ENCODE data around the gene SNX10.
A peak's percentile ranks its signal among the peaks of the same experiment; 100 is the strongest.

The SNX10 gene

GRCh38 chr7:26365077-26365900 lies 73.6 kb downstream of the SNX10 start:
- TF ChIP-seq, protein P1, sequence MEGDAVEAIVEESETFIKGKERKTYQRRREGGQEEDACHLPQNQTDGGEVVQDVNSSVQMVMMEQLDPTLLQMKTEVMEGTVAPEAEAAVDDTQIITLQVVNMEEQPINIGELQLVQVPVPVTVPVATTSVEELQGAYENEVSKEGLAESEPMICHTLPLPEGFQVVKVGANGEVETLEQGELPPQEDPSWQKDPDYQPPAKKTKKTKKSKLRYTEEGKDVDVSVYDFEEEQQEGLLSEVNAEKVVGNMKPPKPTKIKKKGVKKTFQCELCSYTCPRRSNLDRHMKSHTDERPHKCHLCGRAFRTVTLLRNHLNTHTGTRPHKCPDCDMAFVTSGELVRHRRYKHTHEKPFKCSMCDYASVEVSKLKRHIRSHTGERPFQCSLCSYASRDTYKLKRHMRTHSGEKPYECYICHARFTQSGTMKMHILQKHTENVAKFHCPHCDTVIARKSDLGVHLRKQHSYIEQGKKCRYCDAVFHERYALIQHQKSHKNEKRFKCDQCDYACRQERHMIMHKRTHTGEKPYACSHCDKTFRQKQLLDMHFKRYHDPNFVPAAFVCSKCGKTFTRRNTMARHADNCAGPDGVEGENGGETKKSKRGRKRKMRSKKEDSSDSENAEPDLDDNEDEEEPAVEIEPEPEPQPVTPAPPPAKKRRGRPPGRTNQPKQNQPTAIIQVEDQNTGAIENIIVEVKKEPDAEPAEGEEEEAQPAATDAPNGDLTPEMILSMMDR (conservative IDR thresholded peaks at IDR 0.05; ENCODE audit: control insufficient read depth, insufficient read depth, low read depth, low read length): peak; percentile 70
- no peak overlapping the region for H3K4me3 ChIP-seq (ENCODE audit: control insufficient read depth, low read depth, low read length)
- peak; percentile 79 for DNase-seq (ENCODE audit: low read depth)

DNA sequence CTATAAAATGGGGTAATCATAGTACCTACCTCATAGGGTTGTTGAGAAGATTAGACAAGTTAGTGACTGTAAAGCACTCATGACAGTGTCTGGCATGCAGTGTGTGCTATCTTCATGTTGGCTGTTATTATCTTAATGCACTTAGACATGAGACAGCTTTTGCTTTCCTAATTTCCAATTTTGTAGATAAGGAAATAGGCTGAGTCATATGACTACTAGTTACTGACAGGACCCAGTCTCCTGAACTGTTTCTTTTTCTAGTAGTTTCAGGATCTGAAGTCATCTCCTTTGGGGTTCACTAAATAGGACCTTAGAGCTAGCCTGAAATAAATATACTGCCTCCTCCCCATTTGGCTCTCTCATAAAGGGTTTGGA lies 74.2 kb downstream of the SNX10 start:
- DNase-seq (ENCODE audit: low read depth): no peak
- TF ChIP-seq, protein P1 (conservative IDR thresholded peaks at IDR 0.05; ENCODE audit: control insufficient read depth, insufficient read depth, low read depth, low read length): no peak
- no peak overlapping the region for H3K4me3 ChIP-seq (ENCODE audit: control insufficient read depth, low read depth, low read length)

- no peak overlapping the region for H3K4me3 ChIP-seq (ENCODE audit: control insufficient read depth, low read depth, low read length)
- TF ChIP-seq, protein P1 (conservative IDR thresholded peaks at IDR 0.05; ENCODE audit: control insufficient read depth, insufficient read depth, low read depth, low read length): no peak
- no peak for DNase-seq (ENCODE audit: low read depth)
Measured at GRCh38 chr7:26367219-26367711, 75.6 kb downstream of the SNX10 start.

GRCh38 chr7:26368542-26368941 lies 76.9 kb downstream of the SNX10 start:
- peak; percentile 32 for DNase-seq (ENCODE audit: low read depth)
- TF ChIP-seq, protein P1 (conservative IDR thresholded peaks at IDR 0.05; ENCODE audit: control insufficient read depth, insufficient read depth, low read depth, low read length): peak; percentile 17
- no peak overlapping the region for H3K4me3 ChIP-seq (ENCODE audit: control insufficient read depth, low read depth, low read length)

- TF ChIP-seq, protein P1 (conservative IDR thresholded peaks at IDR 0.05; ENCODE audit: control insufficient read depth, insufficient read depth, low read depth, low read length): peak; percentile 75
- DNase-seq (ENCODE audit: low read depth): peak; percentile 46
- no peak overlapping the region for H3K4me3 ChIP-seq (ENCODE audit: control insufficient read depth, low read depth, low read length)
Measured at GRCh38 chr7:26369593-26369992, 77.9 kb downstream of the SNX10 start.

GRCh38 chr7:26370011-26370410 lies 78.3 kb downstream of the SNX10 start:
- no peak overlapping the region for H3K4me3 ChIP-seq (ENCODE audit: control insufficient read depth, low read depth, low read length)
- TF ChIP-seq, protein P1 (conservative IDR thresholded peaks at IDR 0.05; ENCODE audit: control insufficient read depth, insufficient read depth, low read depth, low read length): no peak
- DNase-seq (ENCODE audit: low read depth): no peak
